IPS-18c (cell line): Measurements from ENCODE around the gene TBC1D13.
"Not testable (repeated sequence)": the region's sequence is repeated elsewhere in the genome, so short reads cannot be mapped to it uniquely, and the experiment has no call there.

Experiments
- H3K4me3 ChIP-seq: 2 replicates; pipeline ENCODE4 v1.7.0; 2013; ENCODE audit warnings: low read depth, mild to moderate bottlenecking, low read length, moderate library complexity; ENCODE audit not compliant: insufficient read depth
- H3K9me3 ChIP-seq: one replicate; pipeline ENCODE4 v1.6.1; 2013; ENCODE audit warnings: mild to moderate bottlenecking, low read length, moderate library complexity; ENCODE audit not compliant: control insufficient read depth, insufficient read depth

Gene TBC1D13

GRCh38 chr9:128829477-128830251 is 42.6 kb downstream of the TBC1D13 start, which contains the start of gene SPOUT1:
Gene SPOUT1, minus strand, starts transcription at chr9:128829794. Its CDS starts 14 bp downstream, at chr9:128829780.
- Histone ChIP-seq H3K9me3 (no peaks in the 10 kb centered on the region), H3K4me3 (peak within 1 kb of the TSS; percentile 90)

GRCh38 chr9:128833696-128834095 is 46.6 kb downstream of the TBC1D13 start:
- Histone ChIP-seq H3K4me3 (no peak overlapping the region), H3K9me3 (no peaks in the 10 kb centered on the region)

GRCh38 chr9:128835246-128836210 is 48.5 kb downstream of the TBC1D13 start:
- no peak overlapping the region for H3K4me3 ChIP-seq

DNA sequence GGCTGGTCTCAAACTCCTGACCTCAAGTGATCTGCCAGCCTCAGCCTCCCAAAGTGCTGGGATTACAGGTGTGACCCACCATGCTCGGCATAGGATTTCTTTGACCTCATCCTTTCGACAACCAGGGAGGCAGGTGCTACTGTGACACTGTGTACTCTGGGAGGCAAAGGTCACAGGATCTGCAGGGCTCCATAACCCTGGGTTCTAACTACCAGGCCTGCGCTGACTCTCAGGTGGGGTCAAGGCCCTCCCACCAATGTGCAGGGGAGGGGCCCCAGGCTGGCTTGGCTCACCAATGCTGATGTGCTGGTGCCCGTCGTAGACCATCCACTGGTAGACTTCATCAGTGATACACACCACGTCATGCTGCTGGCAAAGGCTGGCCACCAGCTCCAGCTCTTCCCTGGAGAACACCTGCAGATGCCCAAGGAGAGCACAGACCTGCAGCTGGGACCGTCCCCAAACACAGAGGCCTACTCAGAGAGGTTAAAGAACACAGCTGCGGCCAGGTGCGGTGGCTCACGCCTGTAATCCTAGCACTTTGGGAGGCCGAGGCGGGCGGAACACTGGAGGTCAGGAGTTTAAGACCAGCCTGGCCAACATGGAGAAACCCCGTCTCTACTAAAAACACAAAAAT is 49.6 kb downstream of the TBC1D13 start:
- H3K9me3 ChIP-seq: no peaks in the 10 kb centered on the region
- no peak overlapping the region for H3K4me3 ChIP-seq

More at GRCh38 chr9:128835246-128836210, 48.5 kb downstream of the TBC1D13 start:
- no peaks in the 10 kb centered on the region for H3K9me3 ChIP-seq

- H3K4me3 ChIP-seq: no peak overlapping the region
- no peaks in the 10 kb centered on the region for H3K9me3 ChIP-seq
Observed at GRCh38 chr9:128838338-128838737, 51.3 kb downstream of the TBC1D13 start.

GRCh38 chr9:128840524-128840923 is 53.5 kb downstream of the TBC1D13 start:
- no peaks in the 10 kb centered on the region for H3K9me3 ChIP-seq
- H3K4me3 ChIP-seq: no peak overlapping the region

- no peak overlapping the region for H3K4me3 ChIP-seq
- H3K9me3 ChIP-seq: no peaks in the 10 kb centered on the region
Observed at GRCh38 chr9:128841694-128842492, 54.8 kb downstream of the TBC1D13 start.

- H3K9me3 ChIP-seq, H3K4me3 ChIP-seq: not testable (repeated sequence)
Observed at GRCh38 chr9:128843171-128843570, 56.1 kb downstream of the TBC1D13 start.

DNA sequence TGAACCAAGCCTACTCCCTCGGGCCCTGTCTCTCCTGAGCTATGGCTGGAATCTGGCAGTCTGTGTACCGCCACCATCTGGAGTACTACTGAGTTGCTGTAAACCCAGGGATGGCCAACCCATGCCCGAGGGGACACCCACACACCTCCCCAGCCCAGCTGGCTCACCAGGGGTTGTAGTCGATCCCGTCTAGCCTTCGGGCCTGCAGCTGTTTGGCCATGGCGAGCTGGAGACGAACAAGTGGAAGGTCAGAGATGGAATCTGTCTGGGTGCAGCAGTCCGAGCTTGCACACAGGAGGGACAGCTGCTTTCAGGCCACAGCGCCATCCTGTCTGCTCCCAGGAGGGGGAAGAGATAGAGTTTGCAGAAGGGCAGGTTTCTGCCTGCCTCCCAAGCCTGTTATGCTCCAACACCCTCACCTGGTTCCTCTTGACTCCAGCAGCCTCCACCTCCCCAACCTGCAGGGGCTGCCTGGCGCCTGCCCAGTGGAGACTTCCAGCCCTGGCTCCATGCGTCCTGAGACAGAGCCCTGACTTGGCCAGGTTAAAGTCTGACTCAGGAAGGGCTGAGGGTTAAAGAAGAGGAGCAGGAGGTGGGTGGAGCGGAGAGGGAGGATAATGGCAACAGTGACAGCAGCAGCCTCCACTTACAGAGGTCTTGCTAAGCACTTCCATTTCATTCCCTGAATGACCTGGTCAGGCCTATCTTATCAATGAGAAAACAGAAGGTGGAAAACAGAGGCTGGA is 58.3 kb downstream of the TBC1D13 start:
- no peaks in the 10 kb centered on the region for H3K9me3 ChIP-seq

GRCh38 chr9:128846680-128847030 is 59.6 kb downstream of the TBC1D13 start:
- Histone ChIP-seq H3K9me3 (no peaks in the 10 kb centered on the region), H3K4me3 (no peak overlapping the region)

More for the DNA sequence above, 58.3 kb downstream of the TBC1D13 start:
- H3K4me3 ChIP-seq: no peak overlapping the region

DNA sequence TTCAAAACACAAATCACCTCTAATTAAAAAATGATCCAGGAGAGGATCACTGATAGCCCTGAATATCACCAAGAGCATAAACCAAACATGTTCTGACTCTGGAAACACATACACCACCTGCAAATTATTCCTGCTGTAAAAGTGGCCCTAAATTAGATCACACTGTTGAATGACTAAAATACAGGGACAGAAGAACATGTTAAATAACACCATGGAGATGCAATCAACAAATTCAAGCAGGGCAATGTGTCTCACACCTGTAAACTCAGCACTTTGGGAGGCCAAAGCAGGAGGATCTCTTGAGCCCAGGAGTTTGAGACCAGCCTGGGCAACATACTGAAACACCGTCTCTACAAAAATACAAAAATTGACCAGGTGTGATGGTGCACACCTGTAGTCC is 60.8 kb downstream of the TBC1D13 start:
- Histone ChIP-seq H3K9me3 (no peaks in the 10 kb centered on the region), H3K4me3 (no peak overlapping the region)

DNA sequence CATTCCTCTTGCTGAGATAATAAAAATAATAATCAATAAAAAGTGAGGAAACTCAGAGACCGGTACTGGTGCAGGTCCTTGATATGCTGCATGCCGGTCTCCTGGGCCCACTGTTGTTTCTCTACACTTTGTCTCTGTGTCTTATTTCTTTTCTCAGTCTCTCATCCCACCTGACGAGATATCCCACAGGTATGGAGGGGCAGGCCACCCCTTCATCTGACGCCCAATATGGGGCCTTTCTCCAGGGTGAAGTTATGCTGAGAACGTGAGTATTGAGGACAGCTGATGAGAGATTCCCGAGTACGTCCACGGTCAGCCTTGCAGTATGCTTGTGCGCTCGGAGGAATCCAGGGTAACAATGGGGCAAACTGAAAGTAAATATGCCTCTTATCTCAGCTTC is 64.0 kb downstream of the TBC1D13 start:
- not testable (repeated sequence) for H3K4me3 ChIP-seq, H3K9me3 ChIP-seq

- H3K9me3 ChIP-seq, H3K4me3 ChIP-seq: not testable (repeated sequence)
Observed at GRCh38 chr9:128851779-128852600, 64.9 kb downstream of the TBC1D13 start.

DNA sequence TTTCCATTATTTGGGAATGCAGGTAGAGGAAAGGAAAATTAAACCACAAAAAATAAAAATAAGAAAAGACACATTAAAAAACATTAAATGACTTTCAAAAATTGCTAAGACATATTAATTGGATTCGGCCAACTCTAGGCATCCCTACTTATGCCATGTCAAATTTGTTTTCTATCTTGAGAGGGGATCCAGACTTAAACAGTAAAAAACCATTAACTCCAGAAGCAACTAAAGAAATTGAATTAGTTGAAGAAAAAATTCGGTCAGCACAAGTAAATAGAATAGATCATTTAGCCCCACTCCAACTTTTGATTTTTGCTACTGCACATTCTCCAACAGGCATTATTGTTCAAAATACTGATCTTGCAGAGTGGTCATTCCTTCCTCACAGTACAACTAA is 65.6 kb downstream of the TBC1D13 start:
- H3K4me3 ChIP-seq, H3K9me3 ChIP-seq: not testable (repeated sequence)

DNA sequence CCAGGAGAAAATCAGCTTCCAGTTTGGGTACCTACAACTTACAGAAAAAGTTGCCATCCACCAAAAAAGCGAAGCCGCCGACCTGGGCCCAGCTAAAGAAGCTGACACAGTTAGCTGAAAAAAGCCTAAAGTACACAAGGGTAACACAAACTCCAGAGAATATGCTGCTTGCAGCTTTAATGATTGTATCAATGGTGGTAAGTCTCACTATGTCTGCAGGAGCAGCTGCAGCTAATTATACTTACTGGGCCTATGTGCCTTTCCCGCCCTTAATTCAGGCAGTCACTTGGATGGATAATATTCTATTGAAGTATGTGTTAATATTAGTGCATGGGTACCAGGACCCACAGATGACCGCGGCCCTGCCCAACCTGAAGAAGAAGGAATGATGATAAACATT is 67.4 kb downstream of the TBC1D13 start:
- H3K4me3 ChIP-seq, H3K9me3 ChIP-seq: not testable (repeated sequence)

GRCh38 chr9:128858476-128858875 is 71.4 kb downstream of the TBC1D13 start:
- H3K4me3 ChIP-seq, H3K9me3 ChIP-seq: not testable (repeated sequence)
